ENCODE results near the gene LEUTX.

DNA sequence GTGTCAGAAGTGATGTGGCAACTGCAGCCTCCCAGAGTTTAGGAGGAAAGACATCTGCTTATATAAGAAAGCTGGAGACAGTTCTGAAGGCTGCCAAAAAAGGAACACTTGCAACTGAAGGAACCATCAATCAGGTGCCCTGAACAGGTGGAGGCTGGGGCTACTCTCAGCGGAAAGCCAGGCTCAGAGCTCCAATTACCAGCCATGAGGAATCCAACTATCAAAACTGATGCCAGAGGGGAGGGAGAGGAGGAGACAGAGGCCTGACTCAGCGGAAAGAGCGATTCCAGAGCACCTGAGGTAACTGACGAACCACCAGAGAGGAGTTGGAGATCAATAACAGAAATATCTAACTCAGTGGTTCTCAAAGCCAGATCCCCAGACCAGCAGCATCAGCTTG, 24.3 kb downstream of the LEUTX start:
- TF ChIP-seq POLR2A (IDR thresholded peaks at IDR 0.05) (no peak), POLR2AphosphoS5 (IDR thresholded peaks at IDR 0.05) (no peak), EP300 (IDR thresholded peaks at IDR 0.05) (no peak)
- TF ChIP-seq, protein P1, sequence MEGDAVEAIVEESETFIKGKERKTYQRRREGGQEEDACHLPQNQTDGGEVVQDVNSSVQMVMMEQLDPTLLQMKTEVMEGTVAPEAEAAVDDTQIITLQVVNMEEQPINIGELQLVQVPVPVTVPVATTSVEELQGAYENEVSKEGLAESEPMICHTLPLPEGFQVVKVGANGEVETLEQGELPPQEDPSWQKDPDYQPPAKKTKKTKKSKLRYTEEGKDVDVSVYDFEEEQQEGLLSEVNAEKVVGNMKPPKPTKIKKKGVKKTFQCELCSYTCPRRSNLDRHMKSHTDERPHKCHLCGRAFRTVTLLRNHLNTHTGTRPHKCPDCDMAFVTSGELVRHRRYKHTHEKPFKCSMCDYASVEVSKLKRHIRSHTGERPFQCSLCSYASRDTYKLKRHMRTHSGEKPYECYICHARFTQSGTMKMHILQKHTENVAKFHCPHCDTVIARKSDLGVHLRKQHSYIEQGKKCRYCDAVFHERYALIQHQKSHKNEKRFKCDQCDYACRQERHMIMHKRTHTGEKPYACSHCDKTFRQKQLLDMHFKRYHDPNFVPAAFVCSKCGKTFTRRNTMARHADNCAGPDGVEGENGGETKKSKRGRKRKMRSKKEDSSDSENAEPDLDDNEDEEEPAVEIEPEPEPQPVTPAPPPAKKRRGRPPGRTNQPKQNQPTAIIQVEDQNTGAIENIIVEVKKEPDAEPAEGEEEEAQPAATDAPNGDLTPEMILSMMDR (IDR thresholded peaks at IDR 0.05), result no peak

Measured in stomach (tissue), 4 donors.